HG02870 (cell line): ENCODE measurements around the gene PNPLA1.
"Not testable (repeated sequence)": the region's sequence is repeated elsewhere in the genome, so short reads cannot be mapped to it uniquely, and the experiment has no call there.

ENCODE experiments used
- ATAC-seq: cut with Tn5 transposase; IDR thresholded peaks from one replicate; pipeline ENCODE4 v1.9.1; 2021; ENCODE audit warnings: mild to moderate bottlenecking, moderate library complexity; ENCODE audit not compliant: unreplicated experiment

Gene PNPLA1

GRCh38 chr6:36334832-36335459 is 65.1 kb downstream of the PNPLA1 start:
- ATAC-seq, result no peak

DNA sequence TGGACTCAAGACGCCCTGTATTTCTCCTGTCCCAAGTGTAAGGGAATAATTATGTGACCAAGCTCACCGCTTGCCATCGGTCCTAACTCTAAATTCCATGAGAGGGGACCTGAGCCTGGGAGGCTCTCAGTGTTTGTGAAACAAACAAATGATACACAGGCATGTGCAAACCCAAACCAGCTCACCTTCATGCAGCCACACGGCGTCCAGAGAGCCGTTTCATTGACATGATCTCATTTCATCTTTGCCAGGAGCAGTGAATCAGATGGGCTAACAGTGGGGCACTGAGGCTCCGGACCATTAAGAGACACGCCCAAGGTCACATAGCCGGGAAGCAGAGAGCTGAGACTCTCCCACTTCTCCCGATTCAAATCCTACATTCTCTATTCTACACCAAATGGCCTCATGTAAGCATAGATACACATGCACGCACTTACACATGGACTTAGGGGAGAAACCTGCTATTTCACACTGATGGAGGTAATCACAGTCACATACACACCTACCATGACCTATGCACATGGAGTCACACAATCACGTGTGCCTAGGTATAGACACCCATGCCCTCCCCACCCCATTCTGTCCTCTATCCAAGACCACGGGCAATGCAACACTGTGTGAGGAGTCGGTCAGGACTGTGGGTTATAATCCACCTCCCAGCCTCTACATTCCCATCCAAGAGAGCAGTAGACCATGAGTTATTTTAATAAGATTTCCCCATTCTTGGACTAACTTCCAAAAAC is 65.8 kb downstream of the PNPLA1 start:
- ATAC-seq, result no peak

DNA sequence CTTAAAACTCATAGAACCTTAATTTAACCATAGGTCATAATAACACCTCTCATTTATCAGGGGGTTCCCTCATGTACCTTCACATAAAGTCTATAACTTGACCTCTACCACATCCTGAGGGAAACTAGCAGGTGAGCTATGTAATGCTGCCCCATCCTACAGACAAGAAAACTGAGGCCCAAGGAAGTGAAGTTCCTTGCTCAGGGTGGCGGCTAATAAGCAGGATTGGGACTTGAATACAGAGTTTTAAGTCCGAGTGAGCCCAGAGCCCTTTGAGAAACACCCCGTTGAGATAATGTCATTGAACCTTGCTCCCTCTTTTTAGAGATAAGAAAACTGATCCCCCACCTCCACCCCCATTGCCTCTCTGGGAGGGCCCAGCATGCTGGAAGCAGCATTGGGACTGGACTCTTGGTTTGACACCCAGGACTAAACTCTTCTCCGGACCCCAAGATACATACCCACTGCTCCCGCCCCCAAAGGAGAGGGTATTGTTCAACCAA is 66.4 kb downstream of the PNPLA1 start:
- ATAC-seq, result no peak

GRCh38 chr6:36336779-36337241 is 67.0 kb downstream of the PNPLA1 start, which contains the start of gene BNIP5:
Gene BNIP5, minus strand, starts transcription at chr6:36336888. Its CDS starts 6,198 bp downstream, at chr6:36330690.
- no peak for ATAC-seq

DNA sequence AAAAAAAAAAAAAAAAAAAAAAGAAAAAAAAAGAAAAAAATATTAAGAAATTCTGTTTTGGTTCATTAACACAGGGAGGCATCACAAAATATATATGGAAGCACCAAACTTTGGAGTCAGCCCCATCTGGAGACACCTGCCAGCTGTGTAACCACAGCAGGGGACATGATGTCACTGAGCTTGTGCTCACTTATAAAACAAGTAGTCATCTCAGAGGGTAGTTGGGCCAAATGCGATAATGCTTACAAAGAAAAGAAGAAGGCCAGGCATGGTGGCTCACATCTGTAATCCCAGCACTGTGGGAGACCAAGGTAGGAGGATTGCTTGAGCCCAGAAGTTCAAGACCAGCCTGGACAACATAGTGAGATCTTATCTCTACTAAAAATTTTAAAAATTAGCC is 68.0 kb downstream of the PNPLA1 start:
- no peak for ATAC-seq

DNA sequence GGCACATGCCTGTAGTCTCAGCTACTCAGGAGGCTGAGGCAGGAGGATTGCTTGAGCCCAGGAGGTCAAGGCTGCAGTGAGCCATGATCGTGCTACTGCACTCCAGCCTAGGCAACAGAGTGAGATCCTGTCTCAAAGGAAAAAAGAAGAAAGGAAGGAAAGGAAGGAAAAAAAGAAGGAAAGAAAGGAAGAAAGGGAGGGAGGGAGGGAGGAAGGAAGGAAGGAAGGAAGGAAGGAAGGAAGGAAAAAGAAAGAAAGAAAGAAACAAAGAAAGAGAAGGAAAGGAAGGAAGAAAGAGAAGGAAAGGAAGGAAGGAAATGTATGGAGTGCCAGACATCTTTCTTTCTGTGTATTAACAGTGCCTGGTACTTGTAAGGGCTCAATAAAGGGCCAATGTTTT is 68.4 kb downstream of the PNPLA1 start:
- ATAC-seq, result not testable (repeated sequence)

GRCh38 chr6:36339146-36339545 is 69.3 kb downstream of the PNPLA1 start:
- ATAC-seq, result no peak

DNA sequence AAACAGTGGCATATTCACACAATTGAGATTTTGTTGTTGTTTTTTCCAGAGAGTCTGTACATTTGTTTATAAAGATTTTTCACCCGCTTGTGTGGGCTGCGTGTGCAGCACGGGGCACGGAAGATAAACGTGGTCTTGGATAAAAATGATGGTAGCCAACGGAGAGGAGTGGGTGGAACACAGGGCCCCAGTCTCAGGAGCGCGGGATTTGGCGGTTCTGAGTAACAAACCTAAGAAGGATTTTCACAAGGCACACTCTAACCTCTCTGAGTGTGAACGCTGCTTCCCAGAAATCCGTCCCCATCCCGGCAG is 70.4 kb downstream of the PNPLA1 start:
- no peak for ATAC-seq

- ATAC-seq, result no peak
Measured at GRCh38 chr6:36340618-36341454, 71.0 kb downstream of the PNPLA1 start.

- no peak for ATAC-seq
Measured at GRCh38 chr6:36343109-36343680, 73.3 kb downstream of the PNPLA1 start.

GRCh38 chr6:36345681-36346466 is 76.0 kb downstream of the PNPLA1 start:
- ATAC-seq, result no peak

DNA sequence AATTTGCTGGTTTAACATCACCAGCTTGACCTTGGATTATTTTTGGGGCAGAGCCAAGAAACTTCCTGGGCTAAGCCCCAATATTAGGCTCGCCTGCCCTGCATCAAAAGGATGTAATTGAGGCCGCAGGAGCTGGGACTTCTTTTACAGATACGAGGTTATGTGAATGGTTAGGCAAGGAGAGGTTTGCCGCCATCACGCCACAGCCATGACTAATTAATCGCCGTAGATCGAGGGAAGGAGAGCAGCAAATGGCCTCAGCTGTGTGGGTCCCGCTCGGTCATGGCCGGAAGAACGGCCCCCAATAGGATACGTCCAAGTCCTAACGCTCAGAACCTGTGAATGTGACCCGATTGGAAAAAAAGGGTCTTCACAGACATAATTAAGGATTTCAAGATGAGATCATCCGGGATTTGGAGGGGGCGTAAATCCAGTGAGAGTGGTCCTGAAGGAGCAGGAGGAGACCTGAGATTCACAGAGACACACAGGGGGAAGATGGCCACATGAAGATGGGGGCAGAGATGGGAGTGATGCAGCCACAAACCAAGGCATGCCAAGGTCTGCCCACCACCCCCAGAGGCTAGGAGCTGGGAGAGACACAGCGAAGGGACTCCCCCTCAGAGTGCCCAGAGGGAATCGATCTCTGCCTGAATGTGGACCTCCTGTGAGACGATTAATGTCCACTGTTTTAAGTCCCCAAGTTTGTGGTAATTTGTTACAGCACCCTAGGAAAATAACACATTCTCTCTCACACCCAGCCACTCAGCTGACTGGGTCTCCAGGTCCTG is 76.8 kb downstream of the PNPLA1 start:
- no peak for ATAC-seq

- ATAC-seq, result no peak
Measured at GRCh38 chr6:36347621-36348020, 77.8 kb downstream of the PNPLA1 start.

DNA sequence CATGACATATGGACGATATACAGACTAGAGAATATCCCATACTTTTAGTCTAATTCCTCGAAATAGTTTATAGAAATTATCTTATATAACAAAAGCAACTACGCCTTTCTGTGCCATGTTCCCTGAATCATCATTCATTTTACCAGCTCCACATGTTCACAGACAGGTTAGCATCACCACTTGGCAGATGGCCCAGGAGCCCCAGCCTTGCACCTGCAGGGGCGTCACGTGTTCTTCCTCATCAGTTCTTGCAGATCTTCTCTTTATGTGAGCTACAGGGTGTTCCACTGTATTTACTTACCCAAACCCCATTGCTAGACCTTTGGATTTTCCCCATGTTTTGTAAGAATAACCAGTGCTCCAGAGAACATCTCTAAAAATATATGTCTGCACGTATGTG is 79.4 kb downstream of the PNPLA1 start:
- no peak for ATAC-seq

DNA sequence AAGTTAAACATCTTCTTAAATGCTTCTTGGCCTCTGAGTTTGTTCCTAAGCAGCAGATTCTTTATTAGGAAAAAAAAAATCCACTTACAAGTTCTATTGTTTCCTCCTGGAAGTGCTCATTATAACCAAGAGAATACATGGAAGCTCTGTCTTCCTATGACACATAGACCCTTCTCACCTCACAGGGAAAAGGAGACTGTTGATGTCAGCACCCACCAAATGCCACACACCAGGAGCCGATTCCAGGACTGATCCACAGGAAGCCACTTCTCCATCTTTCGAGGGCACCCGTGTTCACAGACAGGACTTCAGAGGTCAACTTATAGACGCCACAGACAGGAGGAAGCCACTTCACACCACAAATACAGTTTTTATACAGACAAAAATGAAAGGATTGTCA is 80.2 kb downstream of the PNPLA1 start:
- no peak for ATAC-seq

GRCh38 chr6:36350681-36351571 is 81.1 kb downstream of the PNPLA1 start:
- no peak for ATAC-seq

DNA sequence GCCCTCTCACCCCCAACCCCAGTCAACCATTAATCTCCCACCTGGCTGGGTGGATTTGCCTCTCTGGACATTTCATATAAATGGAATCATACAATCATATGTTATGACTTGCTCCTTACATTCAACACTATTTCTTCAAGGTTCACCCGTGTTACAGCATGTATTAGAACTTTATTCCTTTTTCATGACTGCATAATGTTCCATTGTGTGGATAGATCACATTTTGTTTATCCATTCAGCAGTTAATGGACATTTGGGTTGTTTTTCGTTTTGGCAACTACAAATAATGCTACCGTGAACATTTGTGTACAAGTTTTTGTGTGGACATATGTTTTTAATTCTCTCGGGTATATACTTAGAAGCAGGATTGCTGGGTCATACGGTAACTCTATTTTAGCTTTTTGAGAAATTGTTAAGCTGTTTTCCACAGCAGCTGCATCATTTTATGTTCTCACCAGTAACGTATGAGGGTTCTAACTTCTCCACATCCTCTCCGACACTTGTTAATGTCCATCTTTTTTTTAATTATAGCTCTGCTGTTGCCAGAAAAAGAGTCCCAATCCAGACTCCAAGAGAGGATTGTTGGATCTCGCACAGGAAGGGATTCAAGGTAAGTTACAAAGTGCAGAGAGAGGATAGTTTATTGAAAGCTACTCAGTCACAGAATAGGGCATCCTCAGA is 82.8 kb downstream of the PNPLA1 start:
- no peak for ATAC-seq

DNA sequence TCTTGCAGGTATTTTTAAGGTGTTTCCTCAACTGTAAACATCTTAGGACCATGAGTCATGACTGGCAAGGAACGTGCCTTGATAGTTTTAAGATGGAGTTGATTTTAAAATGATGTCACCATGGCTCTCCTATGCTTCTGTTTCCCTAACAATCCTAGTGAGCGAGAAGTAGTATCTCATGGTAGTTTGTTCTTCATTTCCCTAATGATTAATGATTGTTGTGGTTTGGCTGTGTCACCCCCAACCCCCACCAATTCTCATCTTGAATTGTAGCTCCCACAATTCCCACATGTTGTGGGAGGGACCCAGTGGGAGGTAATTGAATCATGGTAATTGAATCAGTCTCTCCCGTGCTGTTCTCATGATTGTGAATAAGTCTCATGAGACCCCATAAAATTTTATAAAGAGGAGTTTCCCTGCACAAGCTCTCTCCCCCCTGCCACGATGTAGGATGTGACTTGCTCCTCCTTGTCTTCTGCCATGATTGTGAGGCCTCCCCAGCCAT is 83.6 kb downstream of the PNPLA1 start:
- ATAC-seq, result no peak
